Activated CD8-positive, alpha-beta memory T cell treated with anti-CD3 and anti-CD28 coated beads, Interleukin-2, amount 50 U/mL, for 1 hour (primary cell): ENCODE results near the gene RIN1.
"Not testable (repeated sequence)": the region's sequence is repeated elsewhere in the genome, so short reads cannot be mapped to it uniquely, and the experiment has no call there.

Source experiments
- DNase-seq: peaks from one replicate; pipeline ENCODE4 v3.0.0-alpha.2; 2020; ENCODE audit errors: extremely low read depth

The RIN1 gene

GRCh38 chr11:66318600-66318970 lies 17.6 kb downstream of the RIN1 start:
- DNase-seq: no peak

- DNase-seq: peak; percentile 76
These were observed 18.3 kb downstream of the RIN1 start for GRCh38 chr11:66317723-66318599.

GRCh38 chr11:66317322-66317722 lies 18.9 kb downstream of the RIN1 start:
- no peak for DNase-seq

DNA sequence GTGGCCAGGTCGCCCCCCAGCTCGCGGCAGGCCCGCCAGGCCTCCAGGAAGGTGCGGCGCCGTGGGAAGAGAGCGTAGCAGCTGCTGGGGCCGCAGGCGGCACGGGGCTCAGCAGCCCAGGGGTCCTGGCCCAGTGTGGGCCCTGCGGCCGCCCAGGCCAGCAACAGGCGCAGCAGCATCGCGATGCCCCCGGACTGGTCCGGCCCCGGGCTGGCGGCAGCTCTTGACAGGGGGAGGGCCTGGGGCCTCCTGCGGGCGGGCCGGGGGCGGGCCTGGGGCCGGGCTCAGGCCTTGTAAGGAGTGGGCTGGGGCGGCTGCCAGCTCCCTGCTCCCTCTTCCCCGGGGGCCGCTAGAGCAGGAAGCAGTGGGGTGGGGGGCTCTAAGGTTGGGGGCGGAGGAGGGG lies 19.4 kb downstream of the RIN1 start, which contains the start of gene CD248:
Gene CD248, minus strand, starts transcription at position 196 of the 403 bp plus-strand sequence. Its CDS starts 17 bp downstream, at position 179.
- DNase-seq: no peak

DNA sequence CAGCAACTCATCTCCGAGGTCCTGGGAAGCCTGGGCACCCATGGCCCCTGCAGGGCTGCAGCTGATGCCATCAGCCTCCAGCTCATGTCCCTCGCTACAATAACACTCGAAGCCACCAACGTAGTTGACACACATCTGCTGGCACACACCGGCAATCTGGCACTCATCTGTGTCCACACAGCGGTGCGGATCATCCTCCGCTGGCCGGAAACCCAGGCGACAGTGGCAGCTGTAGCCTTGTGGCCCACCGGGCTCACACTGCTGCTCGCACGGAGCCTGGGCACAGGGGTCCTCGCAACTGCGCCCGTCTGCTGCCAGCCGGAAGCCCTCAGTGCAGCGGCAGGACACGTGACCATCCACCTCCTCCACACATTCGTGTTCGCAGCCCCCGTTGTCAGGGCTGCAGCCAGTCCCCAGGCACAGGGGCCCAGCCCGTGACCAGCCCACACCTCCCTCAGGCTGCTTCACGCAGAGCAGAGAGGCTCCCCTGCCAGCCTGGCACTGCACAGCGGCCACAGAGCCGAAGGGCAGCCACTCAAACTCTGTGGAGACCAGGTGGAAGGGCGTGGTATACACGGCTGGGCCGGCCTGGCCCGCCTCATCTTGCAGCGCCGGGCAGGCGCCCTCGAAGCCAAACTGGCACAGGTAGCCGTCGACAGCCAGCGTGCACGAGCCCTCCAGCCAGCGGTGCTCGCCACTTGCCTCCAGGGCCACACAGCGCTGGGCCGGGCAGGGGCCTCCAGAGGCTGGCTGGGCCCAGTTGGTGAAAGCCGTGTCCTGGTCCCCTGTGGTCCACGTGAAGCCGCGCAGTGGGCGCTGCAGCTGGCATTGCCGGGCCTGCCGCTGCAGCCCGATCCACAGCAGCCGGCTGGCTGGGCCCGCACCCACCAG lies 20.1 kb downstream of the RIN1 start:
- no peak for DNase-seq

GRCh38 chr11:66315498-66315885 lies 20.7 kb downstream of the RIN1 start:
- no peak for DNase-seq

DNA sequence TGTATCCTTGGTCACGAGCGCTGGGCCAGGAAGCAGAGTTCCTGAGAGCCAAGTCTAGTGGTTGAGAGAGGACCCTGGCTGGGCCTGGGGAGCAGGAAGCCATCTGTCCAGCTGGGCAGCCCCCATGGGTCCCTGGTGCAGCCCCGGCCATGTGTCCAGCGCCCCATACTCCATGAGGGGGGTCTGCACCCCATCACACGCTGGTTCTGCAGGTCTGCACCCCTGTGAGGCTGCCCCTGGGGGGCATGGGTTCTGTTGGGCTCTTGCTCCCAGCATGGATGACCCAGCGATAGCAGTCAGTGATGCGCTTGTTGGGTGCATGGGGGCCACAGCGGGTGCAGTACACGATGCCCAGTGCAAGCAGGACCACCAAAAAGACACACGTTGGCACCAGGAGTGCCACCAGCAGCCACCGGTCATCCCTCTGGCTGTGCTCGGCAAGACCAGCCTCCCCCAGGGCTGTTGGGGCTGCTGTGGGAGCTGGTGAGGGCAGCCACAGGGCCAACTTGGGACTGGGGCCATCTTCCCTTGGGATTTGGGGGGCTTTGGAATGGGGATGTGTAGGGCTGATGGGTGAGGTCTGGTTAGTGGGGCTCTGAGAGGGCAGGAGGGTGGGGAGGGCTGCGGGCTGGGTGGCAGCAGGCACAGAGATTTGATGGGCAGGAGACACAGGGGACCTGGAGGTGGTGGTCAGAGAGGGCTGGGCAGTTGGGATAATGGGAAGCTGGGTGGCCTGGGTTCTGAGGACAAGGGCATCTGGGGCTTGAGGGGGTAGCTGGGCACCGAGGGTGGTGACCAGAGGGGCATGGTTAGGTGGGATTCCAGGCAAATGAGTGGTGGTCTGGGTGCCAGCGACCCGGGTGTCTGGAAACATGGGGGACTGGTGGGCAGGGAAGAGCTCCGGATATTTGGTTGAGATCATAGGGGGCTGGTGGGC lies 21.4 kb downstream of the RIN1 start:
- DNase-seq: no peak

DNA sequence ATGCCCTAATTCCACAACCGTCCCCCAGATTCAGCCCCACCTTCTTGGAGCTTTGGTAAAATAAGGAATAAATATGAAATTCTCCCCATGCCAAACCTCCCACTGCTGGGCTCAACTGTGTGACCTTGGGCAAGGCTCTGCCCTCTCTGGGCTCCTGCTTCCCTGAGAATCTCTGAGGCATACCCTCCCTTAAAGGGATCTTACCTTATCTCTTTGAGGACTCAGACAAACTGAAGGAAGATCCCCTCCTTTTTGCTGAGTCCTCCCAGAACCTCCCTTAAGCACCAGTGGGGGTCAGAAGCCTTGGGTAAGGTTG lies 22.1 kb downstream of the RIN1 start:
- DNase-seq: no peak

DNA sequence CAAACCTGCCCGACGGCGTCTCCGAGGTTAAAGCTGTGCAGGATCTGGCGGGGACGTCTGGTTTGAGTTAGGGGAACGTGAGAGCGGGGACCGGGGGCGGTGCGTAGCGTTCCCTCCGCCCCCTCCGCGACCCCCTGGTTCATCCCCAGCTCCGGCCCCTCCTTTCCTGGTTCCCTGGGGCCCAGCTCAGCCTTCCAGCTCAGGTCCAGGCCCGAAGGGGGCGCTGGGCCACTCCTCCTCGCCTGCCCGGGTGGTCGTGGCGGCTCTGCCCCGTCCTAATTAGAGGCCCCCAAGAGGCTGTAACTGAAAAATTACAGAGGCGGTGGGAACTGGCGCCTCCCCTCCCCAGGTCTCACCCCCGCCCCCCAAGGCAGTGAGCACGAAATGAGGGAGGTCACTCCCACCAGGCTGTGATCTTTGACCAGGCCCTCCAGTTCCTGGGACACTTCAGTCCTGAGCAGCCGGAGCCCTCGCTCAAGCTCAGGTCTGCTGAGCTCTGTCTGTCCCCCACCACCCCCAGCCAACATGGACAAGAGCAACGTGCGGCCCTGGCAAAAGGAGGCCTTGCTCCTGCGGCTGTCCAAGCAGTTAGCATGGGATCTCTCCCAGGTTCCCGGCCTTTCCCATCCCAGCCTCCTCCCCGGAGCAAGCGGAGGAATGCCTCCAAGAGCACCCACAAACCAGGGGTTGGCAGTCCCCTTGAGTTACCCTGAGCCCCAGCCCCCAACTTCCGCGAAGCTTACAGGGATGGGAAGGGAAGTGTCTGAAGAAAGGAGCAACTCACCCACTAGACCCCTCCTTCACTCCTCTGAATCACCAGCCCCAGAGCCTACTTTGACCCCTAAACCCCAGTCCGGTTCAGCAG lies 22.7 kb downstream of the RIN1 start:
- no peak for DNase-seq

DNA sequence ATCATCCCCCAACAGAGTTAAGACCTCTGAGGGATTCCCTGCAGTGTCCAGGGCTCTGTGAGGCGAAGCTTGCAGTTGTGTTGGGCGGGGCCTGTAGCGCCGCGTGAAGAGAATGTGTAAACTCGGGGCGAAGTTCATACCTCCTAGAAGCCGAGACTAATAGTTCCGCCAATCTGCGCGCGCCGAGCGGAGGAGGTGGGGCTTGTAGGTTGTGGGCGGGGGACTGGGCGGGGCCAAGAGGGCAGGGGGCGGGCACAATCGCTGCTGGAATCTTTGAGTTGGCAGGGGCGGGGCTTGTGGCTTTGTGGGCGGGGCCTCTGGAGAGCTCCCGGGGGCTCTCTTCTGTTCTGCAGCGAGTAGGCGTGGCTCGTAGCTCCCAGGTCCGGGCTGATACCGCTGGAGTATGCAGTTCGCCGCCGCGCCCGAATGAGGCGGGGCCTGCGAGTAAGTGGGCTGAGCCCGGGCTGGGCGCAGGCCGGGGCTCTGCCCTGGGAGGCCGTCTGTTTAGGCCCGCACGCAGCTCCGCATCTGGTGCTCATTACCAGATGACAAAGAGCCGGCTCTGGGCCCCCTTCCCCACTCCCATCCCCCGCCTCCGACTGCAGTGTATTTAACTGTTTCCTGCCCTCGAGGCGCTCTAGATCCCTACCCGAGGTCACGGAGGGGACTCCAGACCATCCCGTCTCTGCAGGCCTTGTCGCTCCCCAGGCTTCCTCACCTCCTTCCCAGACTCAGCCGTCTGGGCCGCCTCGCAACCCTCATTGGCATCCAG lies 23.5 kb downstream of the RIN1 start:
- peak; percentile 99 for DNase-seq

DNA sequence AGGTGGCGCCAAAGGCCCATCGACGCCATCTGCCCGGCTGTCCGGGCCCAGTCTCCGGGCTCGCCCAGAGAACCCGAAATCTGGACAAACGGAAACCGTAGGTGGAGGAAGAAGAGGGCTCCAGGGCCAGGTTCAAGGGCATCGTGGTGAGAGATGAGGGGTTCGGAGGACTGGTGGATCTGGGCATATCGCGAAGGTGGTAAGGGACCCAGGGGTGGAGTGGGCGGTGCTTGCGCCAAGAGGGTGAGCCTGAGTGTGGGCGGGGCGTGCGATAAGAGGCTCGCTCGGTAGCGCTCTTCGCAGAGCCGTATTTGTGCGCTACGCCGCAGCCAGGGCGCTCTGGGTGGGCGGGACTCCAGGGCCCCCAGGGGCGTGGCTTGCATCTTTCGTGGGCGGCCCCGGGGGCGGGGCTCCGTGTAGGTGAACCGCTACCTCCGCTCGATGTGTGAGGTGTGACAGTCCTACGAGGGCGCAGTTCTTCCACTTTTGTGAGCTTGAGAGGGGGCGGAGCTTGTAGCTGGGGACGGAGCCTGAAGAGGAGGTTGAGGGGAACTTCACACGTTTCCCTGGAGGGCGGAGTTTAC lies 24.2 kb downstream of the RIN1 start:
- DNase-seq: peak; percentile 100

DNA sequence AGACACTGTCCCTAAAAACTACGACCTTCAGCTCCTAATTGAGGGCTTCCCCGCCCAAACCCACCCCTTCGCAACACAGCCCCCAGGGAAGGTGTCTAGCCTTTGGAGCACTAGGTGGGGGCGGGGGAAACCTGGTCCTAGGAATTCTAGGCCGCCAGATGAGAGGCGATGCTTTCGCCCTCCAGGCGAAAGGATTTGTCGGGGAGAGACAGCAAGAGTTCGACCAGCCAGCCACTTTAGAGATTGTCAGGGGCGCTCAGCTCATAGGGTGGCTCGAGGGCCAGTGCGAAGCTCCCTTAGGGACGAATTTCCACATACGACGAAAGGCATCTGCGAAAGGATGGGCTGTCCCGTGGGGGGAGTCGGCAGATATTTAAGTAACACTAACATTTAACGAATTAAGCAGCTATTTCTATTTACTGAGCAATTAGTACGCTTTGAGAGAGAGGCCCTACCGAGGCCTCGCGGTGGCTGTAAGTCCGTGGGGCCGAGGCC lies 24.7 kb downstream of the RIN1 start:
- no peak for DNase-seq

- DNase-seq: not testable (repeated sequence)
These were observed 25.3 kb downstream of the RIN1 start for GRCh38 chr11:66310803-66311440.

DNA sequence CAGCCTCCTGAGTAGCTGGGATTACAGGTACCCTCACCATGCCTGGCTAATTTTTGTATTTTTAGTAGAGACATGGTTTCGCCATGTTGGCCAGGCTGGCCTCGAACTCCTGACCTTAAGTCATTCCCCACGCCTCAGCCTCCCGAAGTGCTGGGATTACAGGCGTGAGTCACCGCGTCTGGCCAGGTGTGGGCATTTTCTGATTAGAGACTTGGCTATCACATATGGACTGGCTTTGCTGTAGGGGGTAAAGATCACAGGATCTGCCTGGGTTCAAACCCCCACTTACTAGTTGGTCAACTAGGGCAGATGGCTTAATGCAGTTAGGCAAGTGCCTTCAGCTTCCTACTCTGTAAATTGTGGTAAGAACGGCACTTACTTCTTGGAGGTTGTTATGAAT lies 25.9 kb downstream of the RIN1 start:
- no peak for DNase-seq

DNA sequence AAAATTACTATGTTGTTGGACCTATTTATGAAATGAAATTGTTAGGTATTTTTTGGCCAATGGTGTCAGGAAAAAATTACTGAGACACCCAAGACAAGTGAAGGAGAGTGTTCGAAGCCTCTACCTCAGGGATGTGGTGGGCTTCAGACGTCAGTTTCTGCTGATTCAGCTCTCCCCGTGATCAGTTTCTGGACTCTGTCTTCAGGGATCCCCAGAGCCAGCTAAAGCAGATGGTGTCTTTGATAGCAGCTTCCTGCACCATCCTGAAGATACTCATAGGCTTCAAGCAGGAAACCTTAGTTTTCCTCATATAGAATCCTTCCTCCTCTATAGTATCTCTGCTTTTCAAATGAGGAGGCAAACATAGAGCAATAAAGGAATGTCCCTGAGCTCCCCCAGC lies 26.8 kb downstream of the RIN1 start:
- no peak for DNase-seq

- no peak for DNase-seq
These were observed 33.6 kb downstream of the RIN1 start for GRCh38 chr11:66302656-66303055.

DNA sequence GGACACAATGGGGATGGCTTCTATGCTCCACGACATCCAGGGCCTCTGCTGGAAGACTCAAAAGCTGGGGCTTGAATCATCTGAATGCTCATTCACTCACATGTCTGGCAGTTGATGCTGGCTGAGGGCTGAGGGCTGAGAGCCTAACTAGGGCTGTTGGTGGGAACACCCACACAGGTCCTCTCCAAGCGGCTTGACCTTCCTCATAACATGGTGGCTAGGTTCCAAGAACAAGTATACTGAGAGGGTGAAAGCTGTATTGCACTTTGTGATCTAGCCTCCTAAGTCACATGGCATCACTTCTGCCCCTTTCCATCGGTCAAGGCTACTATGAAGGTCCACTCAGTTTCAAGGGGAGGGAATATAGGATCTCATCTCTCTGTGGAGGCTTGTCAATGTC lies 37.0 kb downstream of the RIN1 start:
- DNase-seq: no peak

GRCh38 chr11:66297610-66298009 lies 38.6 kb downstream of the RIN1 start:
- no peak for DNase-seq
